NCI-H2196 (cell line): ENCODE data around the gene CABP2.
A peak's percentile ranks its signal among the peaks of the same experiment; 100 is the strongest.

ENCODE experiments used
- DNase-seq: peaks from one replicate; lab custom pipeline; 2025; ENCODE audit not compliant: unreplicated experiment; lab: John Stamatoyannopoulos, UW

Gene CABP2

GRCh38 chr11:67495234-67496005 is 27.8 kb downstream of the CABP2 start:
- no peak for DNase-seq

- DNase-seq: no peak
Observed at GRCh38 chr11:67494371-67495233, 28.6 kb downstream of the CABP2 start.

GRCh38 chr11:67493548-67494370 is 29.5 kb downstream of the CABP2 start:
- no peak for DNase-seq

GRCh38 chr11:67492801-67493547 is 30.3 kb downstream of the CABP2 start:
- no peak for DNase-seq

- DNase-seq: no peak
Observed at GRCh38 chr11:67492069-67492727, 31.0 kb downstream of the CABP2 start.

GRCh38 chr11:67491276-67492068 is 31.8 kb downstream of the CABP2 start:
- DNase-seq: no peak

- DNase-seq: no peak
Observed at GRCh38 chr11:67490727-67491065, 32.5 kb downstream of the CABP2 start.

- DNase-seq: no peak
Observed at GRCh38 chr11:67489885-67490726, 33.1 kb downstream of the CABP2 start.

- DNase-seq: no peak
Observed at GRCh38 chr11:67489203-67489884, 33.9 kb downstream of the CABP2 start.

GRCh38 chr11:67486481-67487195 is 36.6 kb downstream of the CABP2 start:
- DNase-seq: no peak

- DNase-seq: peak; percentile 53
Observed at GRCh38 chr11:67485873-67486361, 37.3 kb downstream of the CABP2 start.

GRCh38 chr11:67484847-67485311 is 38.4 kb downstream of the CABP2 start:
- no peak for DNase-seq

GRCh38 chr11:67483831-67484665 is 39.2 kb downstream of the CABP2 start:
- peak; percentile 46 for DNase-seq

GRCh38 chr11:67482827-67483798 is 40.1 kb downstream of the CABP2 start, which contains the start of gene AIP:
Gene AIP (plus strand): TSS chr11:67483026. CDS start chr11:67483159, 133 bp downstream.
- peak; percentile 98 for DNase-seq
